ENCODE results near the gene TRMT6.

GRCh38 chr20:5999783-6000182 lies 49.5 kb upstream of the TRMT6 start:
- TF ChIP-seq CTCF (IDR thresholded peaks at IDR 0.05; ENCODE audit: low read depth, low read length, poor library complexity, severe bottlenecking): no peak
- TF ChIP-seq EZH2phosphoT487 (IDR thresholded peaks at IDR 0.05; ENCODE audit: borderline replicate concordance, low read length): no peak
